ENCODE results near the gene TEAD4. TPM values are rescaled to one million over a fixed set of nuclear protein-coding genes. Genes with fewer than 3 reads are reported as not detected.
"Not testable (repeated sequence)": the region's sequence is repeated elsewhere in the genome, so short reads cannot be mapped to it uniquely, and the experiment has no call there.

The TEAD4 gene
- total and polyA plus RNA-seq, 9 donors = 35.5 to 103 (median 86.2) TPM

DNA sequence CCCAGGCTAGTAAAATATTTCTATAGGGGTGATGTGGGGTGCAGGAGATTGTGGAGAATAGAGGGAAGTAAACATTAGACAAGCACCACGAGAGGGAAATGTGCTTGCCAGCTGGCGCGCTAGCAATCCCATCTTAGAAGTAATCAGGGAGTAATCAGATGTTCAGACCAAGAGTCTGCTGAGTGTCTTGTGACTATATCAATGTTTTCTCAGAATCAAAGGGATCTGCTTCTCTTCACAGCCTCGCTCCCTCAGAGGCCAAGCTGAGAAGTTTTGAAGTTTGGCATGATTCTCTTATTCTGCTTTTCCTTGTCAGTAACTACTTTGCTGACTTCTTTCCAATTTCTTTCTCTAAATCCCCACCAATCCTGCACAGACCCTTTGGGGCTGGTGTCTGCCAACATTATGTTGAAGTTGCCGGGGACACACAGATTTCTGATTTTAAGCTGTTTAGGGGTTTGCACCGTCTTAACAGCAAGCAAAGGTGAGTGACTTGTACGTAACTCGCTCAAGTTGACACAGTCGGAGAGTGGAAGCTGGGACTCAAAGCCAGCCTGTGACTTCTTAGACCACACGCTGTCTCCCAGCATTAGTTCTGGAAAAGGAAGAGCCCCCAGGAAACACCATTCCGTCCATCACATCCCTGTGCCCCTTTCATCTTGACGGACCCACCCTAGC lies 96.0 kb downstream of the TEAD4 start:
- H3K4me3 ChIP-seq (ENCODE audit: low read length) = no peak overlapping the region
- DNase-seq = peak; percentile 71
- WGBS (ENCODE audit: insufficient coverage) = 21% methylated on average over 8 of the region's 12 CpGs
- H3K9me3 ChIP-seq (replicated peaks; ENCODE audit: control insufficient read depth, low read depth, low read length) = no peaks in the 10 kb centered on the region
- H3K36me3 ChIP-seq (ENCODE audit: control insufficient read depth, insufficient read depth, low read length) = peaks cover 2% of the 10 kb centered on the region
- no peak overlapping the region for H3K27ac ChIP-seq (ENCODE audit: low read length)
- H3K27me3 ChIP-seq (ENCODE audit: control insufficient read depth, insufficient read depth, low read length) = no peaks in the 10 kb centered on the region
- H3K4me1 ChIP-seq (ENCODE audit: control insufficient read depth, insufficient read depth, low read length) = peaks cover 16% of the 10 kb centered on the region

DNA sequence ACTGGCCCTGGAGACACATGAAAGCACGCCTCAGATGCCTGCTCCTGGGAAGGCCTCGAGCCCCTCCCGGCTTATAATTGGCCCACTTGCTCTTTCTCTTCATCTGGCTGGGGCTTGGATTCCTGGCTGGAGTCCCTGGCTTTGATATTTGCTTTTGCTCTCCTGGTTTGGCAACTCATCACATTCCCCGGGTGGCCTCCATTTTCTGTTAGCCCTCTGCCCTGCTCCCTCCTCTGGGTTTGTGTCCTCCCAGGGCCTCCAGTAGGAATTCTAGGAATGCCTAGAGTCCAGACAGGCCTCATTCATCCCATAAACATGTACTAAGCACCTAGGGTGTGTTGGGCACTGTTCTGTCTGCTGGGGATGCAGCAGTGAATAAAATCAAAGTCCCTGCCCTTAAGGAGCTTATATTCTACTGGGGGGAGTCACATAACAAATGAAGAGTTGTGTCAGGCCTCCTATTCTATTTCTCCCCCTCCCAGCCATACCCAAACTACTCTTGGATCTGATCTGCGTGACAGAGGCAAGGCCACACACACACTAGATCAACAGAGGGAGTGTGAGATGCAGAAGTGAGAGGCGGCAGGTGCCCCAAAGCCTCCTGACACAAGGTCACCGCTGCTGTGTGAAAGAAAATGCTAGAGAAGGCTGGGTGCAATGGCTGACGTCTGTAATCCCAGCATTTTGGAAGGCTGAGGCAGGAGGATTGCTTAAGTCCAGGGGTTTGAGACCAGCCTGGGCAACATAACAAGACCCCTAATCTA lies 96.7 kb downstream of the TEAD4 start:
- peak; percentile 50 for DNase-seq
- Histone ChIP-seq H3K9me3 (replicated peaks; ENCODE audit: control insufficient read depth, low read depth, low read length) (no peaks in the 10 kb centered on the region), H3K27ac (ENCODE audit: low read length) (no peak overlapping the region), H3K36me3 (ENCODE audit: control insufficient read depth, insufficient read depth, low read length) (peaks cover 2% of the 10 kb centered on the region), H3K4me1 (ENCODE audit: control insufficient read depth, insufficient read depth, low read length) (peaks cover 18% of the 10 kb centered on the region), H3K4me3 (ENCODE audit: low read length) (no peak overlapping the region), H3K27me3 (ENCODE audit: control insufficient read depth, insufficient read depth, low read length) (peaks cover 6% of the 10 kb centered on the region)
- WGBS (ENCODE audit: insufficient coverage) = 52% methylated on average over 6 of the region's 8 CpGs

DNA sequence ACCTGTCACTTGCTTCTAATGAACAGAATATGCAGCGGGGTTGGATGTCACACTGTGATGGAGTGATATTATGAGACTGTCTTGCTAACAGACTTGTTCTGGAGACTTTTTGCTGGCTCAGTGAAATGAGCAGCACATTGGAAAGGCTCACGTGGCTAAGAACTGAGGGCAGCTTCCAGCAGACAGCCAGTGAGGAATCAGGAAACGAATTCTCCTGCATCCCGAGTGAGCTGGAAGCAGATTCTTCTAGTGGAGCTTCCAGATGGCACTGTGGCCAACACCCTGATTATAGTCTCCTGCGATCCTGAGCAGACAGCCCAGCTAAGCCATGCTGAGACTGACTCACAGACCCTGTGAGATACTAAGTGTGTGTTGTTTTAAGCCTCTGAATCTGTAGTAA lies 101.9 kb downstream of the TEAD4 start:
- peaks cover 15% of the 10 kb centered on the region for H3K27me3 ChIP-seq (ENCODE audit: control insufficient read depth, insufficient read depth, low read length)
- peaks cover 6% of the 10 kb centered on the region for H3K9me3 ChIP-seq (replicated peaks; ENCODE audit: control insufficient read depth, low read depth, low read length)
- H3K4me3 ChIP-seq (ENCODE audit: low read length) = no peak overlapping the region
- no peak overlapping the region for H3K27ac ChIP-seq (ENCODE audit: low read length)
- peak; percentile 67 for DNase-seq
- no peaks in the 10 kb centered on the region for H3K36me3 ChIP-seq (ENCODE audit: control insufficient read depth, insufficient read depth, low read length)
- 37% methylated on average over 4 of the region's 5 CpGs for WGBS (ENCODE audit: insufficient coverage)
- peaks cover 18% of the 10 kb centered on the region for H3K4me1 ChIP-seq (ENCODE audit: control insufficient read depth, insufficient read depth, low read length)

DNA sequence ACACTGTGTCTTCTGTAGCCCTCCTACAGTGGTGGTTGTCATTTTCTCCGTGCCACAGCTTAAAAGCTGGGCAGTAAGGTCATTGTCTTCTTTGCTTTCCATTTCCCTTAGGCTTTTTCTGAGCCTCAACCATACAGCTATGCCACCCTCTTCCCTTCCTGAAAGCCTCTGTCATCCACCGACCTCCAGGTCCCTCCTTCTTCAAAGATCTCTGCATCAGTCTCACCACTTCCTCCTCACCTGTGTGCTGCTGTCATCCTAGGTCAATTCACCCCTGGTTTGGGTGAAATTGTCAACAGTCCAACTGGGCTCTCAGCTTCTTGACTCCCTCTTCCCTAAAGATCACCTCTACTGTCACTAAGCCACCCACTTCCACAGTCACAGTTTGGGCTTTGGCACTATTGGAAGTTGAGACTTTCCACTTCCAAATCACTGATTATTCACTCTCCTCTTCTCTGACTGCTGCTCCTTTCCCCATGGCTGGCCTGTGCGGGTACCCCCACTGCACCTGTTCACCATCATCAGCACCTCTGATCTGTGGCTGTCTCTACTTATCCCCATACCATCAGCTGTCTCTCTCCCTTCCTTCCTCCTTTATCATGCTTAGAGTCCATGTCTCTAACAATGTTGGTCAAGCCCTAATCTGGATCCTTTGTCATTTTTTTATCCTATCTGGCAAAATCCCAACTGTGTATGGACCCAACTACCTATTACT lies 102.5 kb downstream of the TEAD4 start:
- DNase-seq = no peak
- no peak overlapping the region for H3K4me3 ChIP-seq (ENCODE audit: low read length)
- peaks cover 6% of the 10 kb centered on the region for H3K9me3 ChIP-seq (replicated peaks; ENCODE audit: control insufficient read depth, low read depth, low read length)
- no peak overlapping the region for H3K27ac ChIP-seq (ENCODE audit: low read length)
- H3K4me1 ChIP-seq (ENCODE audit: control insufficient read depth, insufficient read depth, low read length) = peaks cover 17% of the 10 kb centered on the region
- no peaks in the 10 kb centered on the region for H3K36me3 ChIP-seq (ENCODE audit: control insufficient read depth, insufficient read depth, low read length)
- H3K27me3 ChIP-seq (ENCODE audit: control insufficient read depth, insufficient read depth, low read length) = peaks cover 15% of the 10 kb centered on the region
- 71% methylated on average over 3 of the region's 3 CpGs for WGBS (ENCODE audit: insufficient coverage)

DNA sequence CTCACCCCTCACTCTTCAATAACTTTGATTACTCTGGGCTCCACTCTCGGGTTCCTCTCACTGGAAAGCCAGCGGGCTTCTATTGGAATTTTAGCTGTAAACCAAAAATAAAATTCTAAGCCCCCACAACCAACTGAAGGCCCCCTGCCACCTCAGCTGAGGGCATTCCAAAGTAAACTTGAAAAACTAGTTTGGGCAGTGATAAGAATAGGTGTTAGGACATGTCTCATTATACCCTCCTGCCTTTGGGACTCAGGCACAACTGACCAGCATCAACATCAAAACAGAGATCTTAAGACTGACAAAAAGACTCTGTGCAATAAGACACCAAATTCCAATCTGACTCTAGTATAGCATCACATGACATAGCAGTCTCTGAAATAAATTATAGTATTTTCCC lies 106.1 kb downstream of the TEAD4 start:
- 80% methylated on average over 1 of the region's 2 CpGs for WGBS (ENCODE audit: insufficient coverage)
- no peak overlapping the region for H3K4me3 ChIP-seq (ENCODE audit: low read length)
- peaks cover 21% of the 10 kb centered on the region for H3K4me1 ChIP-seq (ENCODE audit: control insufficient read depth, insufficient read depth, low read length)
- H3K36me3 ChIP-seq (ENCODE audit: control insufficient read depth, insufficient read depth, low read length) = no peaks in the 10 kb centered on the region
- H3K27ac ChIP-seq (ENCODE audit: low read length) = no peak overlapping the region
- H3K9me3 ChIP-seq (replicated peaks; ENCODE audit: control insufficient read depth, low read depth, low read length) = peaks cover 6% of the 10 kb centered on the region
- H3K27me3 ChIP-seq (ENCODE audit: control insufficient read depth, insufficient read depth, low read length) = peaks cover 24% of the 10 kb centered on the region
- no peak for DNase-seq

DNA sequence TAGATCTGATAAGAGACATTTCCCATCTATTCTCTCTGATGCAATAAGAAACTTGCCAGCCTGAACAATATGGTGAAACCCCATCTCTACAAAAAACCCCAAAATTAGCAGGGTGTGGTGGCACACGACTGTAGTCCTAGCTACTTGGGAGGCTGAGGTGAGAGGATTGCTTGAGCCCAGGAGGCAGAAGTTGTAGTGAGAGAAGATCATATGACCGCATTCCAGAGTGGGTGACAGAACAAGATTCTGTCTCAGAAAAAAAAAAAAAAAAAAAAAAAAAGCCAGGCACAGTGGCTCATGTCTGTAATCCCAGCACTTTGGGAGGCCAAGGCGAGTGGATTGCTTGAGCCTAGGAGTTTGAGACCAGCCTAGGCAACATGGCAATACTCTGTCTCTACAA lies 106.6 kb downstream of the TEAD4 start:
- WGBS (ENCODE audit: insufficient coverage) = no CpG with 5 or more reads among the region's 3 CpGs
- H3K9me3 ChIP-seq (replicated peaks; ENCODE audit: control insufficient read depth, low read depth, low read length); H3K27ac ChIP-seq (ENCODE audit: low read length); H3K4me3 ChIP-seq (ENCODE audit: low read length); H3K36me3 ChIP-seq (ENCODE audit: control insufficient read depth, insufficient read depth, low read length); DNase-seq: not testable (repeated sequence)
- Histone ChIP-seq H3K4me1 (ENCODE audit: control insufficient read depth, insufficient read depth, low read length) (peaks cover 19% of the 10 kb centered on the region), H3K27me3 (ENCODE audit: control insufficient read depth, insufficient read depth, low read length) (peaks cover 19% of the 10 kb centered on the region)

DNA sequence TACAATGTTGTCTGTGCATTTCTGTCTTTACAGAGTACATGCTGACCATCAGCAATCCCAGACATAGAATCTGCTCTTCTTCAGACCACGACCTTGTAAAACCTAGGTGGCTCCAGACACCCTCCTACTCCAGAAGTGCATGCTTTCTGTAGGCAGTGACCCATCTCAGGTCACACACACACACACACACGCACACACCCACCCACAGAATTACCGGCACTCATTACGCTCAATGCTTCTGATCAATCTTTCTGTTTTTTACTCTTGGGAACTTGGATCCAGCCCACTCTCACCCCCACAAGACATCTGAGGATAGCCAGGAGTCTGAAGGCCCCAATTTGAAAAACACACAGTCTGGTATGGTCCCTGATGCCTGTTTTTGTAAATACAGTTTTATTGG lies 110.5 kb downstream of the TEAD4 start:
- no peak overlapping the region for H3K4me3 ChIP-seq (ENCODE audit: low read length)
- H3K4me1 ChIP-seq (ENCODE audit: control insufficient read depth, insufficient read depth, low read length) = peaks cover 17% of the 10 kb centered on the region
- 74% methylated on average over 3 of the region's 4 CpGs for WGBS (ENCODE audit: insufficient coverage)
- no peak overlapping the region for H3K27ac ChIP-seq (ENCODE audit: low read length)
- H3K36me3 ChIP-seq (ENCODE audit: control insufficient read depth, insufficient read depth, low read length) = no peaks in the 10 kb centered on the region
- no peaks in the 10 kb centered on the region for H3K9me3 ChIP-seq (replicated peaks; ENCODE audit: control insufficient read depth, low read depth, low read length)
- peaks cover 17% of the 10 kb centered on the region for H3K27me3 ChIP-seq (ENCODE audit: control insufficient read depth, insufficient read depth, low read length)
- DNase-seq = no peak

DNA sequence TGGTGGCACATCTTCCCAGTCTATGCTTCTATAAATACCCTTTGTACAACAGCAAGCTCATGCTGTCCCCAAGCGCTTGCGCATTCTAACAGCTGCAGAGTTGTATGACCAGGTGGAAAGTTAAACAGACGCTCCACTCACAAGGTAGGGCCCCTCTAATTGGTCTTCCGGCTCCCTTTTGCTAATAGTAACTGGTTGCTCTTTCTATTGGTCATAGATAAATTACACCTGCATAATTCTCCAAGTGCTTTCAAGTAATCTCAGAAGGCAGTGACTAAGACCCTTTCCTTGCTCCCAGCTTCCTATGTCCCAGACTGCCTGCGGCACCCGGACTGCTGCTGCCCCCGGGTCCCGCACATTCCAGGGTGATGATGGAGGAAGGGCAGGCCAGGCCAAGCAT lies 111.9 kb downstream of the TEAD4 start:
- Histone ChIP-seq H3K4me3 (ENCODE audit: low read length) (no peak overlapping the region), H3K27ac (ENCODE audit: low read length) (no peak overlapping the region), H3K4me1 (ENCODE audit: control insufficient read depth, insufficient read depth, low read length) (peaks cover 17% of the 10 kb centered on the region), H3K27me3 (ENCODE audit: control insufficient read depth, insufficient read depth, low read length) (peaks cover 20% of the 10 kb centered on the region), H3K36me3 (ENCODE audit: control insufficient read depth, insufficient read depth, low read length) (no peaks in the 10 kb centered on the region), H3K9me3 (replicated peaks; ENCODE audit: control insufficient read depth, low read depth, low read length) (no peaks in the 10 kb centered on the region)
- WGBS (ENCODE audit: insufficient coverage) = no CpG with 5 or more reads among the region's 8 CpGs
- no peak for DNase-seq

DNA sequence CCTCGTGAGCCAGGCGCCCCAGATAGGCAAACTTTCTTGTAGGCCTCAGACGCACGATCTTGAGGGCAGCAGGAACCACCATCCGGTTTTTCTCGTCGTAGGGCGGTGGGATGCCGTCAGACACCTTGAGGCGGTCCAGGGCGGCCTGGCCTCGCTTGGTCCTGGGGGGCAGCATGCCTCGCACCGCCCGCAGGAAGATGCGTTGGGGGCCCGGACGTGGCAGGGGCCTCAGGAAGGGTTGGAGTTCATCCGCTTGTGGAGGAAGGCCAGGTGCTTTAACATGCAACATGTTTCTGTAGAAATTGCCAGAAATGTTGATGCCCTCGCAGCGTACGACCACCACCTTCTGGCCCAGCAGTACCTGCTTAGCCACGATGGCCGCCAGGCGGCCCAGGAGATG lies 112.5 kb downstream of the TEAD4 start:
- Histone ChIP-seq H3K27ac (ENCODE audit: low read length) (no peak overlapping the region), H3K36me3 (ENCODE audit: control insufficient read depth, insufficient read depth, low read length) (no peaks in the 10 kb centered on the region), H3K4me1 (ENCODE audit: control insufficient read depth, insufficient read depth, low read length) (peaks cover 21% of the 10 kb centered on the region), H3K9me3 (replicated peaks; ENCODE audit: control insufficient read depth, low read depth, low read length) (no peaks in the 10 kb centered on the region), H3K27me3 (ENCODE audit: control insufficient read depth, insufficient read depth, low read length) (peaks cover 21% of the 10 kb centered on the region), H3K4me3 (ENCODE audit: low read length) (no peak overlapping the region)
- DNase-seq = no peak
- 91% methylated on average over 18 of the region's 25 CpGs for WGBS (ENCODE audit: insufficient coverage)

All from muscle of leg (tissue), 11 donors.